ENCODE results near the gene USP46.
A peak's percentile ranks its signal among the peaks of the same experiment; 100 is the strongest.

USP46 gene

DNA sequence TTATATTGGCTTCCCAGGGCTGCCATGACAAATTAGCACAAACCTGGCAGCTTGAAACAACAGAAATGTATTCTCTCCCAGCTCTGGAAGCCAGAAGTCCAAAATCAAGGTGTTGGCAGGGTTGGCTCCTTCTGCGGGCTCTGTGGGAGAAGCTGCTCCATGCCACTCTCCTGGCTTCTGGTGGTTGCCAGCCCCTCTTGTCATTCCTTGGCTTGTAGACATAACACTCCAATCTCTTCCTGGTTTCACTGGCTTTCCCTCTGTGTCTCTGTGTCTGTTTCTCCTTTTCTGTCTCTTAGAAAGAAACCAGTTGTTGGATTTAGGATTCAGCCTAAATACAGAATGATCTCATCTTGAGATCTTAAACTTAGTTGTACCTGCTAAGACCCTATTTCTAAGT lies 85.5 kb downstream of the USP46 start:
- DNase-seq (ENCODE audit: low spot score): no peak

DNA sequence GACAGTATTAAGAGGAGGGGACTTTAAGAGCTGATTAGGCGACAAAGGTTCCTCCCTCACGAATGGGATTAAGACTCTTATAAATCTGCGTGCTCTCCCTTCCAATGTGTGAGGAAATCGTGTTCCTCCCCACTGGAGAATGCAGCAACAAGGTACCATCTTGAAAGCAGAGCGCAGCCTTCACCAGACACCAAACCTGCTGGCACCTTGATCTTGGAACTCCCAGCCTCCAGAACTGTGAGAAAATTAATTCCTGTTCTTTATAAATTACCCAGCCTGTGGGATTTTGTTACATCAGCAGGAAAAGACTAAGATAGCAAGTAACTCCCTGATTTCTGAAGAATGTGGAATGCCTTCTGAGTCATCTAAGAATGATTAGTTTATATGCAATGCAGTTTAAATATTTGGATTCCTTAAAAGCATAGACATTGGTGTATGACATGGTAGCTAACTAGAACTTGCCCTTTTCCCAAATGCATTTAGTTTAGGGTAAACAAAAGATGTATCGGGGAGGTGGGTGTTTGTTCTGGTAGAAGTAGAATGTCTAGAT lies 86.1 kb downstream of the USP46 start:
- DNase-seq (ENCODE audit: low spot score): no peak

DNA sequence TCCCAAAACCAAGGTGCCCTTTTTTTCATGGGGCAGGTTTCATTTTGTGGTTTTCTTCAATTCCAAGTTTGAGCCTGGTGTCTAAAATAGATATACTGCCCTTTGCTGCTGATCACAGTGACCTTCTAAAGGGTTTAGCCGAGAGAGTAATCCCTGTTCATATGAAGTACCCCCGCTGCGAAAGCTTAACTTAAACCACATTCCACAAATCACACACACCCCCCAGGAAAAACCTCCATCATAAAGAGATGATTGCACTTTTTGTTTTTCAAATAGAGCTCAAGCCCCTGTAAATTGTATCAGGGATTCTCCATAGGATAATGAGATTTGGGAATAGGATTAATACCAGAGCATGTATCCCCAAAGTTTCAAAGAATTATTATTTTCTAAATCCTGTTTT lies 90.8 kb downstream of the USP46 start:
- DNase-seq (ENCODE audit: low spot score): no peak

DNA sequence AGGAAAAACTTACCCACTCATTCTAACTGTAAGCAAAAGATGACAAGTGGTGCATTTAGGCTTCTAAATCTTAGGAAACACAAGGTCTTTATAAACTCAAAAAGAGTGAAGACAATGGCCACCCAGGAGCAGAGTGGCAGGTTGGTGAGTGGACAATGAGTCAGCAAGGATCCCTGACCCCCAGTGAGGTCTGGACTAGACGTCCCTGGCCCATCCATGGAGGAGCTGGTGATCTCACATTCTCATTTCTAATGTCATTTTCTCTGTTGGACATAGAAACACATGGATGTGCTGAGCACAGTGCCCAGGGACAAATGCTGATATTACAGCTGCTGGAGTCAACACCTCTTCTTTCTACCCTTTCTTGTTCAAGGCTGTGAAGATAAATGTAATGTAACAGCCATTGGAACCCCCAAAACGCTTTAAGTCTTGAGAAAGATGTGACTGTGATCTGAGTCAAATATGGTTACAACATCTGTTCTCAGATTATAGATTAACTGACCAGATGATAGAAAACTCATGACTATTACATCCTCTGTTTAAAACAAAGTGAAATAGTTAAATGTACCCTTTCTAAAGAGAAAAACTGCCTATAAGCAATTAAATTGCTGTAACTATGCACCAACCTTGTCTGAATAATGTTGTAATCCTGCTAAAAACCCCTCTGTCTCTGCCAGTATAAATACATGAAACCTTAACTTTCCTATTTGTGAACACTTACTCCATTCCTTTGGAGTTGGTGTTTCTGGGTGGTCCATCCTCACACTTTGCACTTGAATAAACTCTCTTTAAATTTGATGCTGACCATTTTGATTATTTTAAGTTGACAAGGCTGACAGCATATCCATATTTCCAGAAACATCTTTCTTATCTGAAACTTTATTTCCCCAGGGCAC lies 92.7 kb downstream of the USP46 start:
- no peak for DNase-seq (ENCODE audit: low spot score)

GRCh38 chr4:52560844-52561280 lies 98.2 kb downstream of the USP46 start:
- DNase-seq (ENCODE audit: low spot score): no peak

- no peak for DNase-seq (ENCODE audit: low spot score)
These were observed 103.8 kb downstream of the USP46 start for GRCh38 chr4:52555356-52555716.

GRCh38 chr4:52554612-52555355 lies 104.3 kb downstream of the USP46 start:
- no peak for DNase-seq (ENCODE audit: low spot score)

- DNase-seq (ENCODE audit: low spot score): no peak
These were observed 106.3 kb downstream of the USP46 start for GRCh38 chr4:52552778-52553177.

DNA sequence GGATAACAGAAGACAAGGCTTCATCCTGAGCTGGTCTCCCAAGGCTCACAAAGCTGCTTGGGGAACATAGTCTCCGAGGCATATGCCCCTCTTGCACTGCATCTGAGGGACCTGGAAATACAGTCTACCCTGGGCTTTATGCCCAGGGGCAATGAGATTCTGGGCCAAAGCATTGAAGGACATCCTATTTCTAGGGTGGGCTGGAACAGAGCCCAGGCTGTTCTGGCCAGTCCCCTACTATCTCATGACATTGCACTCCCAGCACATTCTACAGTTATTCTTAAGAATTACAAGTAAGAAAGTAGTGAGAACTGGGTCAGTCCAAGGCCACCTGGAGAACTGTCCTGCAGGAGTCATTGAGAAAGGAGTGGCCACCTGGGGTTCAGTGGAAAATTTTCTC lies 107.6 kb downstream of the USP46 start:
- no peak for DNase-seq (ENCODE audit: low spot score)

GRCh38 chr4:52550186-52550585 lies 108.9 kb downstream of the USP46 start:
- no peak for DNase-seq (ENCODE audit: low spot score)

GRCh38 chr4:52548818-52549570 lies 110.1 kb downstream of the USP46 start:
- no peak for DNase-seq (ENCODE audit: low spot score)

DNA sequence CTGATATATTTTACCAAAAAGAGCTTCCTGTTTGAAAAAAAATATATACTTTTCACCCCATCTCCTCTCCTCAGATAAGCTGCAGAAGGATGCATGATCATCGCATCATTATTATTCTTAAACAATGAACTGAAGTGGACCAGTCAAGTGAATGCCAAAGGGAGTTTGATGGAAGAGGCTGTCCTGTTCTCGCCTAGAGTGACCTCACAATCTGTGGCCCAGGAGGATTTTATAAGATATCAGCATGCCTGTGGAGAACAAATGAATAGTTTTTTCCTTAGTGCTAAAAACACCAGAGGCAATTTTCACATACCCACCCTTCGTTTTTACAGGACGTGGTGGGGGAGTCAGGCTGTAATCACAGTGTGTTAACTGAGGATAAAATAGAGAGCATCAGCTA lies 112.7 kb downstream of the USP46 start:
- DNase-seq (ENCODE audit: low spot score): no peak

DNA sequence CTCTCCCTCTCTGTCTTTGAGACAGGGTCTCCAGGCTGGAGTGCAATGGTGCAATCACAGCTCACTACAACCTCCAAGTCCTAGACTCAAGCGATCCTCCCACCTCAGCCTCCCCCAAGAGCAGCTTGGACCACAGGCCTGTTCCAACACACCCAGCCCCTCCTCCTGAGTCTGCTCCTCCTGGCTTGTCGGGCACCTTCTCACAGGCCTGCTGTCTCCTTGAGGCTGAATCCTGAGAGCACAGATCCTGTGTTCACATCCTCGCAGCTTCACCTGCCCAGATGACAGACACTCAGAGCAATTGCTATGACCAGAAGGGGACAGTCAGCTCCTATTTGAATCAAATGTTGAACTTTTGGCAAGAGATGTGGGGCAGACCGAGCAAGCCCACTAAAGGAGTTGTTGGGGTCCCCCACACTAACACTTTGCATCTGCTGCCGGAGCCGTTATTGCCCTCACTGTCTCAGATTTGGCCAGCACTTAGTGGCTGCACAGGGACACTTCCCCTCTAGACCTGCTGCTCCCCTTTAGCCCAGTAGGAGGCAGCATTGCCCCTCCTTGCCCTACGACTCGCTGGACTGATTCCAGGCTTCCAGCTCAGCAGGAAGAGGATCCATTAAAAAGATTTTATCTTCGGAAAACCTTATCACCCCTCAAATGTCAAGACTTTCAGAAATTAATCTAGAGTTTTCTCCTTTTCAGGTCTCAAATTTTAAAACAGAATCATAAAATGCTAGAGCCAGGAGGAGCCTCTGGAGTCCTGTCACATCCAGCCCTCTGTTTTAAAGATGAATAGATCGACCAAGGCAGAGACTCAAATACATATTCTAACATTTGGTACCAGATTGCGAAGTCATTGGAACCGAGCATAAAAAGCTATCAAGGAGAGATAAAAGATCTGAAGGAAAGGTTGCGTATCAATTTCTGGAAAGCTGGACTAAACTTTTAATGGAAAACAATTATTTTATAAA lies 113.7 kb downstream of the USP46 start:
- DNase-seq (ENCODE audit: low spot score): peak; percentile 45

Data from hematopoietic multipotent progenitor cell treated with erythropoietin and hydrocortisone succinate and interleukin-3 and kit ligand, for 17 days (in vitro differentiated cells).